H1 (cell line): ENCODE data around the gene RARRES1. TPM values are rescaled to one million over a fixed set of nuclear protein-coding genes. Genes with fewer than 3 reads are reported as not detected.

ENCODE experiments used
- CBX8 ChIP-seq: fragments of 300-800, 300-1000 bp; sonication (generic); IDR thresholded peaks from 2 replicates; pipeline ENCODE4 v1.7.1; 2016; ENCODE audit warnings: low read depth, low read length, borderline replicate concordance
- EGR1 ChIP-seq: IDR thresholded peaks from 2 replicates; pipeline ENCODE4 v1.6.1; 2011; ENCODE audit warnings: low read depth, low read length, borderline replicate concordance
- FOSL1 ChIP-seq: IDR thresholded peaks from 2 replicates; pipeline ENCODE4 v1.6.1; 2011; ENCODE audit warnings: mild to moderate bottlenecking, low read depth, low read length, moderate library complexity; ENCODE audit not compliant: insufficient read depth
- MAFK ChIP-seq: IDR thresholded peaks from 2 replicates; pipeline ENCODE4 v1.6.1; 2012; ENCODE audit warnings: low read depth, mild to moderate bottlenecking, improper control_type of control experiment, low read length
- polyA plus RNA-seq, 7 experiments: library from polyadenylated mRNA; depleted of rRNA in 3 of 7; stranded (reverse) in 5 of 7; unstranded in 2 of 7; fragments of >200 nt in 5 of 7; fragments of 200-250 nt in 2 of 7; gene quantifications; 1 replicate in 5 of 7; 2 replicates in 1 of 7; 4 replicates in 1 of 7; pipeline versions ENCODE4 v1.2.1 to v1.2.3, GENCODE V29; 2011 to 2013; ENCODE audit warnings: missing spikeins in 2 of 7, mixed read lengths in 2 of 7
- total RNA-seq: library from RNA; stranded (reverse); fragmentation: NEBNext Ultra II Directional; extraction: Animal tissue kit (Norgen Biotek cat#: 25700); gene quantifications from 2 replicates; pipeline ENCODE4 v1.2.1, GENCODE V29; 2021
- TF ChIP-seq, protein P1 (sequence below), 3 experiments: IDR thresholded peaks; 1 replicate in 2 of 3; 2 replicates in 1 of 3; pipeline versions ENCODE4 v1.5.1 to v1.6.1; 2011; ENCODE audit warnings: low read length in 3 of 3, mild to moderate bottlenecking in 3 of 3, inconsistent platforms in 2 of 3, low read depth in 1 of 3, moderate library complexity in 1 of 3; ENCODE audit not compliant: insufficient read depth in 1 of 3; ENCODE audit errors: control extremely low read depth in 1 of 3

Gene RARRES1
- total and polyA plus RNA-seq, 2 of the 8 experiments (the other 6 are each of a cell fraction or from before 2014, with no cell fraction given) = 0.26 to 0.71 TPM

DNA sequence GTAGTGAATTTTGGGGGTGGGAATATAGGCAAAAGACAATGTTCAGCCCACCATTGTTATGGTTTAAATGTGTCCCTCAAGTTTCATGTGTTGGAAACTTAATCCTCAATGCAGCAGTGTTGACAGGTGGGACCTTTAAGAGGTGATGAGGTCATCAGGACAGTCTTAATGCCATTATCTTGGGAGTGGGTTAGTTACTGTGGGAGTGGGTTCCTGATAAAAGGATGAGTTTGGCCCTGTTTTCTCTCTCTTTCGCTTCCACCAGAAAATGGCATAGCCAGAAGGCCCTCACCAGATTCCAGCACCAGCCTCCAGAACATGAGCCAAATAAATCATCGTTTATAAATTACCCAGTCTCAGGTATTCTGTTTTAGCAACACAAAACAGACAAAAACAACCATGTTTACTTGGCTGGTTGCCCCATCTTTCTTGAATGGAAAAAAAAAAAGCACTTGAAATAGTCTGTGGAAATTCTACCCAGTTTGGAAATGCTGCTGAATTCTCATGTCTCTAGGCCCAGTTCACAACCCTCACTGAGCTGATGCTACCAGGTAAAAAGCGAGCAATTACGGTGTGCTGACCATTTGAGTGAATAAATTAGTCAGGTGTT, 38.6 kb upstream of the RARRES1 start (continued):
- TF ChIP-seq, protein P1, sequence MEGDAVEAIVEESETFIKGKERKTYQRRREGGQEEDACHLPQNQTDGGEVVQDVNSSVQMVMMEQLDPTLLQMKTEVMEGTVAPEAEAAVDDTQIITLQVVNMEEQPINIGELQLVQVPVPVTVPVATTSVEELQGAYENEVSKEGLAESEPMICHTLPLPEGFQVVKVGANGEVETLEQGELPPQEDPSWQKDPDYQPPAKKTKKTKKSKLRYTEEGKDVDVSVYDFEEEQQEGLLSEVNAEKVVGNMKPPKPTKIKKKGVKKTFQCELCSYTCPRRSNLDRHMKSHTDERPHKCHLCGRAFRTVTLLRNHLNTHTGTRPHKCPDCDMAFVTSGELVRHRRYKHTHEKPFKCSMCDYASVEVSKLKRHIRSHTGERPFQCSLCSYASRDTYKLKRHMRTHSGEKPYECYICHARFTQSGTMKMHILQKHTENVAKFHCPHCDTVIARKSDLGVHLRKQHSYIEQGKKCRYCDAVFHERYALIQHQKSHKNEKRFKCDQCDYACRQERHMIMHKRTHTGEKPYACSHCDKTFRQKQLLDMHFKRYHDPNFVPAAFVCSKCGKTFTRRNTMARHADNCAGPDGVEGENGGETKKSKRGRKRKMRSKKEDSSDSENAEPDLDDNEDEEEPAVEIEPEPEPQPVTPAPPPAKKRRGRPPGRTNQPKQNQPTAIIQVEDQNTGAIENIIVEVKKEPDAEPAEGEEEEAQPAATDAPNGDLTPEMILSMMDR (IDR thresholded peaks at IDR 0.05; ENCODE audit: control extremely low read depth in 1 of 3, insufficient read depth in 1 of 3, low read depth in 1 of 3, low read length in 3 of 3) = no peak
- TF ChIP-seq CBX8 = no peak
- TF ChIP-seq FOSL1 = no peak
- no peak for TF ChIP-seq MAFK
- no peak for TF ChIP-seq EGR1
